B cell (primary cell): ENCODE data around the gene UBE2O.

ENCODE experiments used
- CTCF ChIP-seq: fragments of 200-600 bp; IDR thresholded peaks from one replicate; pipeline ENCODE4 v1.8.0; 2022; ENCODE audit warnings: antibody characterized with exemption, mild to moderate bottlenecking
- EZH2 ChIP-seq: IDR thresholded peaks from 2 replicates; pipeline ENCODE4 v1.6.1; 2012; ENCODE audit warnings: borderline replicate concordance, low read depth, mild to moderate bottlenecking, moderate library complexity, low read length; ENCODE audit not compliant: insufficient read depth, poor library complexity, severe bottlenecking

- TF ChIP-seq CTCF (no peak), EZH2 (no peak)
Observed at GRCh38 chr17:76435751-76436150, 17.2 kb downstream of the UBE2O start.
